Testis (tissue), 3 donors: ENCODE data around the gene CHRNA10. TPM values are rescaled to one million over a fixed set of nuclear protein-coding genes. Genes with fewer than 3 reads are reported as not detected.

ENCODE experiments used
- DNase-seq: peaks from one replicate; pipeline ENCODE4 v3.0.0-alpha.2; 2019
- H3K27ac ChIP-seq, 2 donors: fragments of 200-600 bp; sonication (generic); one replicate each; pipeline ENCODE4 v1.5.1; 2019
- H3K27me3 ChIP-seq: fragments of 200-600 bp; sonication (generic); one replicate; pipeline ENCODE4 v1.5.1; 2019
- H3K36me3 ChIP-seq: fragments of 200-600 bp; sonication (generic); one replicate; pipeline ENCODE4 v1.5.1; 2017; ENCODE audit warnings: low read depth; ENCODE audit errors: missing control alignments
- H3K4me1 ChIP-seq: fragments of 200-600 bp; sonication (generic); one replicate; pipeline ENCODE4 v1.5.1; 2019
- H3K4me3 ChIP-seq, 2 donors: fragments of 200-600 bp; sonication (generic); one replicate each; pipeline ENCODE4 v1.5.1; 2017 to 2019
- H3K9me3 ChIP-seq: fragments of 200-600 bp; sonication (generic); one replicate; pipeline ENCODE4 v1.5.1; 2017
- POLR2A ChIP-seq: fragments of 450-650 bp; IDR thresholded peaks from one replicate; pipeline ENCODE4 v1.6.1; 2017; ENCODE audit warnings: antibody characterized with exemption, mild to moderate bottlenecking, moderate library complexity
- WGBS, 2 donors: methylation state at CpG; one replicate each; pipeline ENCODE4 v1.1.5; 2018; 5-methylcytosine and 5-hydroxymethylcytosine counted together
- intact Hi-C: fragments of 100-400 bp; cut with DNase I; formaldehyde crosslinking; loops from one replicate; pipeline ENCODE4 v1.15.1; 2023; ENCODE audit warnings: low total_unique reads
- polyA plus RNA-seq: library from polyadenylated mRNA; stranded (reverse); fragments of 350-450 nt; fragmentation: Illumina TruSeq; extraction: RNeasy Lipid Tissue Mini Kit (QIAGEN cat#74804); gene quantifications from one replicate; pipeline ENCODE4 v1.2.3, GENCODE V29; 2014; ENCODE audit warnings: low read depth, low replicate concordance; ENCODE audit not compliant: insufficient read depth
- total RNA-seq, 2 donors: library from RNA; depleted of rRNA; stranded (reverse); fragments of >200 nt; gene quantifications; one replicate each; pipeline ENCODE4 v1.2.3, GENCODE V29; 2016
- TF ChIP-seq, protein P1 (sequence below), 3 experiments: fragments of 450-650 bp in 2 of 3; fragments of 200-600 bp in 1 of 3; sonication (generic) in 1 of 3; IDR thresholded peaks; one replicate each; pipeline ENCODE4 v1.5.1; 2016 to 2019; ENCODE audit warnings: antibody characterized with exemption in 3 of 3, mild to moderate bottlenecking in 2 of 3, moderate library complexity in 1 of 3

The CHRNA10 gene
- total and polyA plus RNA-seq, 3 donors from 2014 or later = 1.8 to 4.5 (median 2.5) TPM

DNA sequence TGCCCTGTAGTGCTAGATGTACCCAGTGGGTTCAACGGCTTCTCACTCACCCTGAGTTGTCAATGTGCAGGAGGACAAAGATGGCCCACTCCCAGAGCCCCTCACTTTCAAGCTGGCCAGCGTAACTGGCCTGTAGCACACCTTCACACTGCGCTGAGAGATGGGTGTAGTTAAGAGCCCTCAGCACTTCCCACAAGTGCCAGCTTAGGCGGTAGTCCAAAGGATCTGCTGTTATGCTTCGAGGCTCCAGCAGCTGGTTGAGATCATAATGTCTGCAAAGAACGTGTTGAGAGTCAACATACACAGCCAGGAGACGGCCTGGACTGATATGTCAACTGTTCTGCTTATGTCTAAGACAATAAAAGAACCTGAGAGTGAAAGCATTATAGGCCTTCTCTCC lies 14.7 kb upstream of the CHRNA10 start:
- no peak overlapping the region for H3K4me3 ChIP-seq
- intact Hi-C loops = no loop called here
- WGBS, 2 donors = 77 to 87% methylated on average over 7 of the region's 7 CpGs
- DNase-seq = no peak
- H3K27me3 ChIP-seq = no peaks in the 10 kb centered on the region
- TF ChIP-seq, protein P1, sequence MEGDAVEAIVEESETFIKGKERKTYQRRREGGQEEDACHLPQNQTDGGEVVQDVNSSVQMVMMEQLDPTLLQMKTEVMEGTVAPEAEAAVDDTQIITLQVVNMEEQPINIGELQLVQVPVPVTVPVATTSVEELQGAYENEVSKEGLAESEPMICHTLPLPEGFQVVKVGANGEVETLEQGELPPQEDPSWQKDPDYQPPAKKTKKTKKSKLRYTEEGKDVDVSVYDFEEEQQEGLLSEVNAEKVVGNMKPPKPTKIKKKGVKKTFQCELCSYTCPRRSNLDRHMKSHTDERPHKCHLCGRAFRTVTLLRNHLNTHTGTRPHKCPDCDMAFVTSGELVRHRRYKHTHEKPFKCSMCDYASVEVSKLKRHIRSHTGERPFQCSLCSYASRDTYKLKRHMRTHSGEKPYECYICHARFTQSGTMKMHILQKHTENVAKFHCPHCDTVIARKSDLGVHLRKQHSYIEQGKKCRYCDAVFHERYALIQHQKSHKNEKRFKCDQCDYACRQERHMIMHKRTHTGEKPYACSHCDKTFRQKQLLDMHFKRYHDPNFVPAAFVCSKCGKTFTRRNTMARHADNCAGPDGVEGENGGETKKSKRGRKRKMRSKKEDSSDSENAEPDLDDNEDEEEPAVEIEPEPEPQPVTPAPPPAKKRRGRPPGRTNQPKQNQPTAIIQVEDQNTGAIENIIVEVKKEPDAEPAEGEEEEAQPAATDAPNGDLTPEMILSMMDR (IDR thresholded peaks at IDR 0.05) = no peak
- TF ChIP-seq POLR2A = no peak
- H3K27ac ChIP-seq = no peak overlapping the region
- H3K9me3 ChIP-seq = no peaks in the 10 kb centered on the region
- H3K4me1 ChIP-seq = peaks cover 4% of the 10 kb centered on the region
- no peaks in the 10 kb centered on the region for H3K36me3 ChIP-seq

DNA sequence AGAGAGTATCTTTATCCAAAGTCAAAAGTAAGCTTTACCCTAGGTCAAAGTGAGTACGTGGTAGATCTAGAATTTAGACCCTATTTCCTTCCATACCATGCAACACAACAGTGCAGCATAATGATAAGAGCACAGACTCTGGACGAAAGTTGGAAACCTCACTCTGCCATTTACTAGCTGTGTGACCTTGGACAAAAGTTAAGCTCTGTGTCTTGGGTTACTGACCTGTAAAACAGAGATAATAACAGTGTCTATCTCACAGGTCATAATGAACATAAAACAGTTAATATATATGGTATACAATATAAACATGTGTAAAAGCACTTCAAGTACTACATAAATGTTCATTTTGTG lies 13.6 kb upstream of the CHRNA10 start:
- Histone ChIP-seq H3K4me3 (no peak overlapping the region), H3K36me3 (no peaks in the 10 kb centered on the region), H3K9me3 (no peaks in the 10 kb centered on the region), H3K27ac (no peak overlapping the region), H3K27me3 (no peaks in the 10 kb centered on the region), H3K4me1 (peaks cover 4% of the 10 kb centered on the region)
- DNase-seq = no peak
- WGBS, 2 donors = 42 to 47% methylated on average over 2 of the region's 2 CpGs
- no peak for TF ChIP-seq POLR2A
- TF ChIP-seq, protein P1 (IDR thresholded peaks at IDR 0.05) = no peak
- intact Hi-C loops = no loop called here

DNA sequence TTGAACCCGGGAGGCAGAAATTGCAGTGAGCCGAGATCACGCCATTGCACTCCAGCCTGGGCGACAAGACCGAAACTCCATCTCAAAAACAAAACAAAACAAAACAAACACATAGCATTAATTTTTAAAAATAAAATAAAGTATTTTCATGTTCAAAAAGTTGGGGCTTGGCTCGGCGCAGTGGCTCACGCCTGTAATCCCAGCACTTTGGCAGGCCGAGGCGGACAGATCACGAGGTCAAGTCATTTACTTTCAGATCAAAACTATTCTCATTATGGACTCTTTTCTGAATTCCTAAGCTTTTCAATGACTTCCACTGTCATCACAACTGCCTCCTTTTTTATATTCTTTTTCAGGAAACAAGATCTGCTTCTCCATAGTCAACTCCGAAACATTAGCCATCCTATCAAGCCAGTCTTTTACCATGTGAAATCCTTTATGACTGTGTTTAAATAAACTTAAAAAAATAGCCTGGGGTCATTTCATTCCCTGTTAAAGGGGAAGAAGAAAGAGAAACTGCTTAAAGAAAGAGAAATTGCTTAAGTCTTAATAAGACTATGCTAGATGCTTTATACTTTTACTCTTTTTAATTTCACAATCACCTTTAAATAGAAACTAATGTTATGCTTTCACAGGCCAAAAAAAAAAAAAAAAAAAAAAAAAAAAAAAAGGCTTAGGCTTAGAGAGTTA lies 13.1 kb upstream of the CHRNA10 start:
- 78 to 89% methylated on average over 12 of the region's 12 CpGs for WGBS, 2 donors
- H3K27ac ChIP-seq = no peak overlapping the region

DNA sequence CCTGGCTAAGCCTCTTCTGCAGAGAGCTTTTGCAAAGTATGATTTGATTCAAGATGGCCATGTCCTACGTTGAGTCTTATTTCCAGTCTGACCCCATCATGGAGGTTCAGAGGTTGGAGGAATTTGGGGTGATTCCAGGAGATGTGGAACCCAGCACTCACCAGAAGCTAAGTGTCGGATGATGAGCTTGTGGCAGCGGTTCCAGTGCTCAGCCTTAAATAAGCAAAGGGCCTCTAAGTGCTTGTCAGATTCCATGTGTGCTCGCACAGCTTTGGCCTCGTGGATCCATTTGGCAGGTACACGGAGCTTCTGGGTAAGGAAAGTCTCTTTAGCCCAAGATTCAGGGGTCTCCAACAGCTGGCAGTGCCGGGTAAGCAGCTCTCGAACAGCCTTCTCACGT lies 11.9 kb upstream of the CHRNA10 start:
- intact Hi-C loops = no loop called here
- TF ChIP-seq, protein P1 (IDR thresholded peaks at IDR 0.05) = no peak
- TF ChIP-seq POLR2A = no peak
- Histone ChIP-seq H3K4me1 (peaks cover 4% of the 10 kb centered on the region), H3K36me3 (no peaks in the 10 kb centered on the region), H3K9me3 (no peaks in the 10 kb centered on the region), H3K4me3 (no peak overlapping the region), H3K27ac (no peak overlapping the region), H3K27me3 (no peaks in the 10 kb centered on the region)
- WGBS, 2 donors = 90 to 93% methylated on average over 9 of the region's 9 CpGs
- no peak for DNase-seq

More for the DNA sequence above, 13.1 kb upstream of the CHRNA10 start:
- no peak for DNase-seq
- peaks cover 4% of the 10 kb centered on the region for H3K4me1 ChIP-seq
- H3K4me3 ChIP-seq = no peak overlapping the region
- TF ChIP-seq, protein P1 (IDR thresholded peaks at IDR 0.05) = no peak
- no peak for TF ChIP-seq POLR2A
- no peaks in the 10 kb centered on the region for H3K36me3 ChIP-seq
- no peaks in the 10 kb centered on the region for H3K27me3 ChIP-seq
- no peaks in the 10 kb centered on the region for H3K9me3 ChIP-seq
- intact Hi-C loops = no loop called here

DNA sequence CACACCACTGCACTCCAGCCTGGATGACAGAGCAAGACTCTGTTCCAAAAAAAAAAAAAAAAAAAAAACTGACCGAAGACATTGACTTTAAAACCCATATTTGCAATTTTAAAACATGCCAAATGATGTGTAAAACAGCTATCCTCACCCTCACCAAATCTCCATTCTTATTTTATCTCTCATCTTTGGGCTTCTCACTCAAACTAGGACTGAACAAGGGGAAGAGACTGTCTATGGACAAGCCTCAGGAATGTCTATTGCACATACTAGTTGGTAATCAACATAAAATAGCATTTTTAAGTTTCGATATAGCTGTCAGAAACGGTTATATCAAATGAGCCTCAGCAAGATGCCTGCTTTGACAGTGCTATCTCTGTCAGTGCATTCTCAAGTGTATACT lies 7.9 kb upstream of the CHRNA10 start:
- 88 to 93% methylated on average over 3 of the region's 3 CpGs for WGBS, 2 donors
- Histone ChIP-seq H3K27ac (no peak overlapping the region), H3K36me3 (no peaks in the 10 kb centered on the region), H3K9me3 (no peaks in the 10 kb centered on the region), H3K27me3 (no peaks in the 10 kb centered on the region), H3K4me3 (no peak overlapping the region), H3K4me1 (no peaks in the 10 kb centered on the region)
- intact Hi-C loops = no loop called here
- DNase-seq = no peak
- TF ChIP-seq, protein P1 (IDR thresholded peaks at IDR 0.05) = no peak
- no peak for TF ChIP-seq POLR2A
